Thyroid gland (tissue), 4 donors: ENCODE results near the gene ANKRD10.

Source experiments
- CTCF ChIP-seq, 6 experiments: fragments of 200-600 bp in 3 of 6; fragments of 450-650 bp in 3 of 6; sonication (generic) in 3 of 6; IDR thresholded peaks; one replicate each; pipeline ENCODE4 v1.5.1; 2016 to 2019; ENCODE audit warnings: antibody characterized with exemption in 6 of 6, mild to moderate bottlenecking in 2 of 6, inconsistent platforms in 1 of 6, moderate library complexity in 1 of 6
- POLR2A ChIP-seq, 2 donors: fragments of 450-650 bp; IDR thresholded peaks; one replicate each; pipeline ENCODE4 v1.6.1; 2017; ENCODE audit warnings: antibody characterized with exemption in 2 of 2, mild to moderate bottlenecking in 2 of 2, moderate library complexity in 1 of 2

- no peak for TF ChIP-seq POLR2A (IDR thresholded peaks at IDR 0.05)
- TF ChIP-seq CTCF (IDR thresholded peaks at IDR 0.05) = no peak
Observed at GRCh38 chr13:110830331-110830730, 84.5 kb downstream of the ANKRD10 start.
